NB4 (cell line): ENCODE results near the gene SYP.

ENCODE experiments used
- MYC ChIP-seq: IDR thresholded peaks from 2 replicates; pipeline ENCODE4 v1.6.1; 2011; ENCODE audit warnings: low read depth, low read length
- POLR2A ChIP-seq: IDR thresholded peaks from 2 replicates; pipeline ENCODE4 v1.6.1; 2011; ENCODE audit warnings: mild to moderate bottlenecking; ENCODE audit not compliant: insufficient read length; ENCODE audit errors: extremely low read depth
- TF ChIP-seq, protein P1 (sequence below): IDR thresholded peaks from one replicate; pipeline ENCODE4 v1.5.1; 2012; ENCODE audit warnings: low read depth, low read length
- TF ChIP-seq, protein P2 (sequence below): IDR thresholded peaks from 2 replicates; pipeline ENCODE4 v1.6.1; 2011; ENCODE audit warnings: low read depth, low read length

DNA sequence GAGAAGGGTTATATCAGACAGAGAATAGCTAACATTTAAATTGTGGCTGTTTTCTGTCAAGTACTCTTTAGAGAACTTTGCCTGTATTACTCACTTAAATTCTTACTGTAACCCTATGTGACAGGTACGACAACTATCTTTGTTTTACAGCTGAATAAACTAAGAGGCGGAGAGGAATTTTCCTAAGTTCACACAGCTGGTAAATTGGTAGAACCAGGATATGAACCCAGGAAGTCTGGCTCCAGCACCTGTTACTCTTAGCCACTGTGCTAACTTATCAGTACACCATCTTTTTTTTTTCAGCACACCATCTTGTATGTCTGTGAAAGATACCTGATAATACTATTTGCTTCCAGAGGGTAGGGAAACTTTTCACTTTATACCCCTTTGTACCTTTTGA, 2.0 kb upstream of the SYP start:
- TF ChIP-seq, protein P1, sequence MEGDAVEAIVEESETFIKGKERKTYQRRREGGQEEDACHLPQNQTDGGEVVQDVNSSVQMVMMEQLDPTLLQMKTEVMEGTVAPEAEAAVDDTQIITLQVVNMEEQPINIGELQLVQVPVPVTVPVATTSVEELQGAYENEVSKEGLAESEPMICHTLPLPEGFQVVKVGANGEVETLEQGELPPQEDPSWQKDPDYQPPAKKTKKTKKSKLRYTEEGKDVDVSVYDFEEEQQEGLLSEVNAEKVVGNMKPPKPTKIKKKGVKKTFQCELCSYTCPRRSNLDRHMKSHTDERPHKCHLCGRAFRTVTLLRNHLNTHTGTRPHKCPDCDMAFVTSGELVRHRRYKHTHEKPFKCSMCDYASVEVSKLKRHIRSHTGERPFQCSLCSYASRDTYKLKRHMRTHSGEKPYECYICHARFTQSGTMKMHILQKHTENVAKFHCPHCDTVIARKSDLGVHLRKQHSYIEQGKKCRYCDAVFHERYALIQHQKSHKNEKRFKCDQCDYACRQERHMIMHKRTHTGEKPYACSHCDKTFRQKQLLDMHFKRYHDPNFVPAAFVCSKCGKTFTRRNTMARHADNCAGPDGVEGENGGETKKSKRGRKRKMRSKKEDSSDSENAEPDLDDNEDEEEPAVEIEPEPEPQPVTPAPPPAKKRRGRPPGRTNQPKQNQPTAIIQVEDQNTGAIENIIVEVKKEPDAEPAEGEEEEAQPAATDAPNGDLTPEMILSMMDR = no peak
- TF ChIP-seq, protein P2, sequence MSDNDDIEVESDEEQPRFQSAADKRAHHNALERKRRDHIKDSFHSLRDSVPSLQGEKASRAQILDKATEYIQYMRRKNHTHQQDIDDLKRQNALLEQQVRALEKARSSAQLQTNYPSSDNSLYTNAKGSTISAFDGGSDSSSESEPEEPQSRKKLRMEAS = no peak
- TF ChIP-seq MYC (no peak), POLR2A (no peak)
